Activated CD8-positive, alpha-beta memory T cell treated with anti-CD3 and anti-CD28 coated beads for 36 hours (primary cell): ENCODE measurements around the gene JMJD1C. TPM values are rescaled to one million over a fixed set of nuclear protein-coding genes. Genes with fewer than 3 reads are reported as not detected.
"Not testable (repeated sequence)": the region's sequence is repeated elsewhere in the genome, so short reads cannot be mapped to it uniquely, and the experiment has no call there.

Experiments used
- CTCF ChIA-PET: fragments of 350-600 bp; sonication (Branson Sonifier 250); formaldehyde crosslinking; loops from one replicate; lab custom pipeline; 2021; ENCODE audit warnings: antibody characterized with exemption; lab: Charles Lee
- POLR2A ChIA-PET: fragments of 350-600 bp; sonication (Branson Sonifier 250); formaldehyde crosslinking; loops from one replicate; lab custom pipeline; 2021; ENCODE audit warnings: antibody characterized with exemption; lab: Charles Lee
- total RNA-seq, 2 experiments: library from RNA; stranded (reverse); gene quantifications; one replicate each; pipeline ENCODE4 v1.2.3, GENCODE V29; 2021

JMJD1C gene
- total RNA-seq = 10 to 100 TPM; 41.1 to 43.2 TPM

GRCh38 chr10:63465293-63466143 is at the start of gene JMJD1C:
TSS of gene JMJD1C (minus strand) at chr10:63465977. CDS start at chr10:63465662, 315 bp downstream.
- ChIA-PET POLR2A (no interaction called here), CTCF (interaction anchor here (1.8 kb wide), 1 partner anchor 164 kb away, joined by 6 read pairs; no protein-coding TSS in a partner anchor)

GRCh38 chr10:63515002-63515763 is 49.4 kb upstream of the JMJD1C start:
- CTCF ChIA-PET = interaction anchor here (1.0 kb wide), 1 partner anchor 15 kb away, joined by 3 read pairs; no protein-coding TSS in a partner anchor
- POLR2A ChIA-PET = no interaction called here

DNA sequence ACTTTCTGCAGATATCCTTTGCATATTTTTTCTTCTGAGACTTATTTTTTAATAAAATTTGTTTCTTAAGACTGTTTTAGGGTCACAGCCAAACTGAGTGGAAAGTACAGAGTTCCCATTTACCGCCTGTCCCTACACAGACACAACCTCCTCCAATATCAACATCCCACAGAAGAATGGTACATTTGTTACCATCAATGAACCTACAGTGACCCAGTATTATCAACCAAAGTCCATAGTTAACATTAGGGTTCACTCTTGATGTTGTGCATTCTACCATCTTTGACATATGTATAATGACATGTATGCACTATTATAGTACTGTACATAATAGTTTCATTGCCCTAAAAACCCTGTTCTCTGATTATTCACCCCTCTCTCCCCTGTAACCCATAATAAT is 40.8 kb upstream of the JMJD1C start:
- ChIA-PET POLR2A (no interaction called here), CTCF (no interaction called here)

DNA sequence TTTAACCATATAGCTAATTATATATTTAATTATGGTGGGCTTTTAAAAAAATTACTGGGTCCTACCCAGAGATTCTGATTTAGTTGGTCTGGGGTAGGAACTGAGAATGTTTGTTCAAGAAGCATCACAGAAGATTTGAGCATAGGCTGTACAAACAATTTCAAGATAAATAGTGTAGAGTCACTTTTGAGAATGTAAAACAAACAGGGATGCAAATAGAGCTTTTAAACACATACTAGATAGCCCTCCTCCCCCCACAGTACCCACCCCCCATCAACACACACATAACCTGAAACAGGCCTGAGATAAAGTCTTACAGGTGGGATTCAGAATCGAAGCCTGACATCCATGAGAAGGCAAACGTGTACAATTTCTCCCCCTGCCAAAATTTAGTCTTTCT is 39.8 kb upstream of the JMJD1C start:
- POLR2A ChIA-PET = no interaction called here
- CTCF ChIA-PET = no interaction called here

- CTCF ChIA-PET = interaction anchor here (0.6 kb wide), 1 partner anchor 58 kb away, joined by 4 read pairs; no protein-coding TSS in a partner anchor
- POLR2A ChIA-PET = no interaction called here
Measured at GRCh38 chr10:63504145-63504881, 38.5 kb upstream of the JMJD1C start.

DNA sequence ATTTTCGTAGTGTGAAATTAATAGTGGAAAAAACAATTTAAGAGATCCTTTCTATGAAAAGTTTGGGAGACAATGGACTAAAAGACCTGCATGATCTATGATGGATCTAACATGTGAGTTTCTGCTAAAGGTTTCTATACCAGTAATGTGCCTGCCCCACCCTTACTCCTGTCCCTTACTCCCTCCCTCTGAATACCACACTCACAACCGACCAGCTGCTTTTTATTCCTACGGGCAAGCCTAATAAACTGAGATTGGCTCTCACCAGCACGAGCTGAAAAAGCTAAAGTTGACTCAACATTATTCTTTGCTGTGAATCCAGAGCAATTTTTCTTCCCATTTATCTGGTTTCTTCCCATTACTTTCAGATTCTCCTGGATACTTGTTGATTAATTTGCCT is 37.6 kb upstream of the JMJD1C start:
- CTCF ChIA-PET = no interaction called here
- POLR2A ChIA-PET = no interaction called here

DNA sequence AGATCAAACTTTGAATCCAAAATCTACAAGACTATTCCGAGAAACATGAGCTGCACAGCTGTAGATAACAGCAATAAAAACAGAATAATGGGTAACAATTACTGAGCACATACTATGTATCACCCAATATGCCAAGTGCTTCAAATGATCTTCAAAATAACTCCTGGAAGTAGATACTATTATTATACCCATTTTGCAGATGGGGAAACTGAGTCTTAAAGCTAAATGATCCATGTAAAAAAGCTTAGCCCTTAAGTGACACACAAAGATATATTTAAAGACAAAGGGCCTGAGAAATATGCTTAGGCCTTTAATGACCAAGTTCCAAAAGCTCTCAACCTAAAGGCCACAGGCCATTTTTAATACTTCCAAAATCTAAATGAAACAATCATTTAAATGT is 37.1 kb upstream of the JMJD1C start:
- POLR2A ChIA-PET = no interaction called here
- CTCF ChIA-PET = no interaction called here

DNA sequence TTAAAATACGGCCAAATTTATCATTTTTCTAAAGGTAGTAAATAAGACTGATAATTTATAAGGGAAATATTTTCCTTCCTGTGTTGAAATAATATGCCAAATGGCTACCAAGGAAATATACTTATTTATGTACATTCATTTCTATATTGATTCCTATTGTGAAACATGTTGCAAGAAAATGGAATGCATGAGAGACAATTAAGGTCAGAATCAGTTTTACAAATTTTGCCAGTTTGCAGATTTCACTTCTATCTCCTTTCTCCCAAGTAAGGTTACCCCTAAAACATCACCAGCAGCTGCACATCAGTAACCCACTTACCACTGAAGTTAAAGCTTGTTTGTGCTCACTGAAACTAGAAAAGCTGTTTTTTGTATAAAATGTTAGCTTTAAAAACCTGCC is 36.2 kb upstream of the JMJD1C start:
- POLR2A ChIA-PET = no interaction called here
- CTCF ChIA-PET = no interaction called here

DNA sequence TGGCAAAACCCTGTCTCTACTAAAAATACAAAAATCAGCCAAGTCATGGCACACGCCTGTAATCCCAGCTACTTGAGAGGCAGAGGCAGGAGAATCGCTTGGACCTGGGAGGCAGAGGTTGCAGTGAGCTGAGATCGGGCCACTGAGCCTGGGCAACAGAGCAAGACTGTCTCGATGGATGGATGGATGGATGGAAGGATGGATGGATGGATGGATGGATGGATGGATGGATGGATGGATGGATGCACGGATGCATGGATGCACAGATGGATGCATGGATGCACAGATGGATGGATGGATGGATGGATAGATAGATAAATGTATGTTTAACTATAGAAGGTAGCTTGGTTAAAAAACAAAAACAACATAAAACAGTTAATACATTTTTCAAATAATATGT is 34.8 kb upstream of the JMJD1C start:
- POLR2A ChIA-PET = not testable (repeated sequence)
- CTCF ChIA-PET = interaction anchor here (0.5 to 0.8 kb wide), 3 partner anchors 14 to 266 kb away, joined by 3 to 7 read pairs (median 3); no protein-coding TSS in a partner anchor

DNA sequence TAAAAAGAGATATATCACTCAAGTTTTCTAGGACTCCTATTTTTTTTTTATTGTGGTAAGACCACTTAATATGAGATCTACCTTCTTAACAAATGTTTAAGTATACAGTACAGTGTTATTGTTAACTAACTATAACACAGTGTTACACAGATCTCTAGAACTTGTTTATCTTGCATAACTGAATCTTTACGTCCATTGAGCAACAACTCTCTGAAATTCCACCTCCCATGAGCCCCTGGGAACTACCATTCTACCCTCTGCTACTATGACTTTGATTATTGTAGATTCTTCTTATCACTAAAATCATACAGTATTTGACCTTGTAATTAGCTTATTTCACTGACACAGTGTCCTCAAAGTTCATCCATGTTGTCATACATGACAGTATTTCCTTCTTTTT is 32.9 kb upstream of the JMJD1C start:
- CTCF ChIA-PET = no interaction called here
- POLR2A ChIA-PET = no interaction called here

GRCh38 chr10:63497321-63497720 is 31.5 kb upstream of the JMJD1C start:
- ChIA-PET POLR2A (no interaction called here), CTCF (no interaction called here)

GRCh38 chr10:63496561-63496960 is 30.8 kb upstream of the JMJD1C start:
- ChIA-PET POLR2A (no interaction called here), CTCF (no interaction called here)

DNA sequence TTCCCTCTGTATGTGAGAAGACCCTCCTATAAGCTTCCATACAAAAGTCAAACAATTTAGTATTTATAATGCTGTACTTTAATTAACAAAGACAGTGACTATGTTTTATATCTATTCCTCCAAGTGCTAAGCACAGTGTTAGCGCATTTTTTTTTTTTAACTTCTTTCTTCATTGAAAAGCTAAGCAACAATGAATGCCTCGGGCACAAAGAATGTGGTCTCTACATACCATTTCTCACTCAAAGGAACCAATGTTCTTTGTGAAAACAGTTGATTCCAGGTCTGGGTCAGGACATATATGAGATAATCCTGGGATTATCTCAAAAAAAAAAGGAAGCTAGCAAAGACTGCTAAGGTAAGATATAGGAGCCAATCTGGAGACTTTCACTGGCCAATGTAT is 29.2 kb upstream of the JMJD1C start:
- ChIA-PET CTCF (no interaction called here), POLR2A (no interaction called here)

GRCh38 chr10:63493004-63493403 is 27.2 kb upstream of the JMJD1C start:
- ChIA-PET POLR2A (interaction anchor here (0.9 kb wide), 1 partner anchor 151 kb away, joined by 5 read pairs; no protein-coding TSS in a partner anchor), CTCF (no interaction called here)

- CTCF ChIA-PET = interaction anchor here (1.0 kb wide), 1 partner anchor 137 kb away, joined by 3 read pairs; no protein-coding TSS in a partner anchor
- POLR2A ChIA-PET = interaction anchor here (0.9 kb wide), 2 partner anchors 30 to 151 kb away, joined by 5 read pairs; no protein-coding TSS in a partner anchor
Measured at GRCh38 chr10:63492317-63492690, 26.5 kb upstream of the JMJD1C start.

DNA sequence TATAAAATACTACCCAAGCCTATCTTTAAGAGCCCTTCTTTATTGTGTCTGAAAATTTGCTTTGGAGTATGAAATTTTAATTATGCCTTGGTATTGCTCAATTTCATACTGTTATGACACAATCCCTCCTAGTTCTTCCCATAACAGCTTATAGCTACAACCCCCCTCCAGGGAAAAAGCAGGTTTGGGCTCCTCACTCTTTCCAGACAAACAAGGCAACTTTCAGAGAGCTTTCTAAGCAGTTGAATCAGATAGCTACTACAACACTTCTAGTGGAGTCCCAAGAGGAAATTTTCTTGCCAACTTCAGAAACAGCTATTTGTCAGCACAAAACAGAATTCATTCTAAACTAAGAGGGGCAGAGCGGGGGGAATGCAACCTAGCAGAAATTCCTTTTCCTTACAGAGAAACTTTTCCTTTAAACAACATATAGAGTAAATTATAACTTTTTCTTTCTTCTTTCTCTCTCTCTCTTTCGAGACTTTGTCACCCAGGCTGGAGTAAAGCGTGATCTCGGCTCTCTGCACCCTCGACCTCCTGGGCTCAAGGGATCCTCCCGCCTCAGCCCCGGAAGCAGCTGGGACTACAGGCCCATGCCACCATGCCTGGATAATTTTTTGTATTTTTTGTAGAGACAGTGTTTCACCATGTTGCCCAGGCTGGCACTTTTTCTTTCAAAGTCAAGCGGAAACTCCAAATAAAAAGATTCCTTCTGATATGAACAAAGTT is 26.0 kb upstream of the JMJD1C start:
- ChIA-PET CTCF (interaction anchor here (1.0 kb wide), 1 partner anchor 137 kb away, joined by 3 read pairs; no protein-coding TSS in a partner anchor), POLR2A (interaction anchor here (0.9 kb wide), 1 partner anchor 31 kb away, joined by 5 read pairs; no protein-coding TSS in a partner anchor)

DNA sequence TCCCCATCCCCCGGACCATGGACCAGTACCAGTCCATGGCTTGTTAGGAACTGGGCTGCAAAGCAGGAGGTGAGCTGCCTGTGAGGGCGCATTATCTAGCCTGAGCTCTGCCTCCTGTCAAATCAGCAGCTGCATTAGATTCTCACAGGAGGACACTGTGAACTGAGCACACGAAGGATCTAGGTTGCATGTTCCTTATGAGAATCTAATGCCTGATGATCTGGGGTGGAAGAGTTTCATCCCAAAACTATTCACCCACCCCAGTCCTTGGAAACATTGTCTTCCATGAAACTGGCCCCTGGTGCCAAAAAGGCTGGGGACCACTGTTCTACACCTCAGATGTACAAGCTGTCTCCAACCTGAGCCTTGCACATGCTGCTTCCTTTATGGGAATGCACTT is 24.1 kb upstream of the JMJD1C start:
- ChIA-PET POLR2A (no interaction called here), CTCF (no interaction called here)

DNA sequence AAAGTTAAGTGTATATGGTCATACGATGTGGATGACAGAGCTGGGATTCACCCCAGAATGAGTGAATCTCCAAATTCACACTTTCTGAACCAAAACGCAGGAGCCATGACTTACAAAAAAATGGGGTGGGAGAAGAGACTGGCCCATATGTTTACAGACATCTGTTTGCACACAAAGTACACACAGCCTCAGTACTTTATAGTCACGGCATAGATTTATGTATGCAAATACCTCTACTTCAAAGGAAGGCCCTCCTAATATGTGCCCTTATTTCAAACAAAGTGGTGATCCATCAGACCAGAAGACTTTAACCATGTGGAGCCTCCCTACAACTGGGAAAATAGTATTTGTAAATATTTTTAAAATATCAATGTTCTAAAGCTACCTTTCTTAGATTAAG is 22.2 kb upstream of the JMJD1C start:
- ChIA-PET POLR2A (no interaction called here), CTCF (no interaction called here)

- POLR2A ChIA-PET = no interaction called here
Measured at GRCh38 chr10:63483983-63484382, 18.2 kb upstream of the JMJD1C start.

More at GRCh38 chr10:63483983-63484382, 18.2 kb upstream of the JMJD1C start:
- CTCF ChIA-PET = no interaction called here
